Activated CD4-positive, CD25-positive, alpha-beta regulatory T cell treated with anti-CD3 and anti-CD28 coated beads, Interleukin-2, amount 50 U/mL, for 72 hours (primary cell): Measurements from ENCODE around the gene PGGHG.

ENCODE experiments used
- DNase-seq: peaks from one replicate; pipeline ENCODE4 v3.0.0; 2021

PGGHG gene

DNA sequence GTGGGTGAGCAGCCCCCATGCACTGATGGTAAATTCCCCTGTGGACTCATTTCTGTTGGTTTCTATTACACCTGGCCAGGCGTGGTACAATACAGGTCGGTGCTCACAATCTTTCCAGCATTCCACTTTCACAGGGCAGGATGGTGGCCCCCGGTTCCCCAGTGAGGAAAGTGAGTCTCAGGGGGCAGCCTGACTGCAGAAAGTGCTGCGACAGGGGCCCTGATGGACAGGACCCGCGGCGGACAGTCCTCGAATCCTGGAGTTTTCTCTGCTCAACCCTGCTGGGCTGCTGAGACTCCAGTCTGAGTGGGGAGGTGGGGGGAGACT is 3.1 kb upstream of the PGGHG start:
- DNase-seq: peak; percentile 23

DNA sequence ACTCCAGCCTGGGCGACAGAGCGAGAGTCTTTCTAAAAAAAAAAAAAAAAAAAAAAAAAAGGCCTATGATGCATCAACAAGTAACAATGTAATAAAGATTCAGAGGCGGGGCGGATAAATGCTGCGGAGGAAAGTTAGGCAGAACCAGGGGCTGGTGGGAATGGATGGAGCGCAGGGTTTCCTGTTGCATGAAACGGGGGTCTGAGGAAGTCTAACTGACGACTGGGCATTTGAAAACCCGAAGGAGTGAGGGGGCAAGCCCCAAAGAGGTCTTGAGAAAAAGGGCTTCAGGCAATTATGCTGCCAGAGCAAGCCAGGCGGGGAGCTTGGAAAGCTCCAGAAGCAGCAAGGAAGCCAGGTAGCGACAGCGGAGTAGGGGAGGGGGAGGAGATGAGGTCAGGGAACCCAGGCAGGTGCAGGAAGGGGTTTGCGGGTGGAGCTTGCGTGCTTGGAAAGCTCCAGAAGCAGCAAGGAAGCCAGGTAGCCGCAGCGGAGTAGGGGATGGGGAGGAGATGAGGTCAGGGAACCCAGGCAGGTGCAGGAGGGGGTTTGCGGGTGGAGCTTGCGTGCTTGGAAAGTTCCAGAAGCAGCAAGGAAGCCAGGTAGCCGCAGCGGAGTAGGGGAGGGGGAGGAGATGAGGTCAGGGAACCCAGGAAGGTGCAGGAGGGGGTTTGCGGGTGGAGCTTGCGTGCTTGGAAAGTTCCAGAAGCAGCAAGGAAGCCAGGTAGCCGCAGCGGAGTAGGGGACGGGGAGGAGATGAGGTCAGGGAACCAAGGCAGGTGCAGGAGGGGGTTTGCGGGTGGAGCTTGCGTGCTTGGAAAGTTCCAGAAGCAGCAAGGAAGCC is 1.7 kb upstream of the PGGHG start:
- peak; percentile 42 for DNase-seq

- peak; percentile 49 for DNase-seq
These were observed 977 bp upstream of the PGGHG start for GRCh38 chr11:287821-288477.

- DNase-seq: peak; percentile 30
These were observed 429 bp downstream of the PGGHG start for GRCh38 chr11:289398-289711.

DNA sequence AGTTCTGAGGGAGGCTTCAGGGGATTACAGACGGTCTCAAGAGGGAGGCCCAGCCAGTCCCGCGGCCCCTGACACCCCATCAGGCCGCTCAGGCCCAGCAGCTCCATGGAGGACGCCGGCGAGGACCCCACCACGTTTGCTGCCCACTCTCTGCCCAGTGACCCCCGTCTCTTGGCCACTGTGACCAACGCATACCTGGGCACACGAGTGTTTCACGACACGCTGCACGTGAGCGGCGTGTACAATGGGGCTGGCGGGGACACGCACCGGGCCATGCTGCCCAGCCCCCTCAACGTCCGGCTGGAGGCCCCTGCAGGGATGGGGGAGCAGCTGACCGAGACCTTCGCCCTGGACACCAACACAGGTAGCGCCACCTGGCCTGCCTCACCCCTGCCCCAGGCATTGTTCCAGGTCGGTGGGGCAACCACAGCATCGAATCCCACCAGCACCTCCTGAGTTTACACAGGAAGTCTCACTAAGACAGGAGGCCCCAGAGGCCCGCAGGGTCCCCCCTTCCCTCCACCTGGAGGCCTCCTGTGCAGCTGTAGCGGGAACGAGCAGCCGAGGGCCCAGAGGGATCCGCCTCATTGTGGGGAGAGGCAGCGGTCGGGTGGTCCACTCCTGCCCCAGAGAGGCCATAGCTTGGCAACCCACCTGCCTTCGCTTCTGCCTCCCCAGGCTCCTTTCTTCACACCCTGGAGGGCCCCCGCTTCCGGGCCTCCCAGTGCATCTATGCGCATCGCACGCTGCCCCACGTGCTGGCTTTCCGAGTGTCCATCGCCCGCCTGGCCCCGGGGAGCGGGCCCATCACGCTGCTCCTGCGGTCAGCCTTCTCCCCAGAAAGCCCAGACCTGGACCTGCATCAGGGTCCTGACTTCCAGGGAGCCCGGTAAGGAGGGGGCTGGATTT is 1.0 kb downstream of the PGGHG start:
- peak; percentile 30 for DNase-seq

- no peak for DNase-seq
These were observed 1.8 kb downstream of the PGGHG start for GRCh38 chr11:290621-291231.

DNA sequence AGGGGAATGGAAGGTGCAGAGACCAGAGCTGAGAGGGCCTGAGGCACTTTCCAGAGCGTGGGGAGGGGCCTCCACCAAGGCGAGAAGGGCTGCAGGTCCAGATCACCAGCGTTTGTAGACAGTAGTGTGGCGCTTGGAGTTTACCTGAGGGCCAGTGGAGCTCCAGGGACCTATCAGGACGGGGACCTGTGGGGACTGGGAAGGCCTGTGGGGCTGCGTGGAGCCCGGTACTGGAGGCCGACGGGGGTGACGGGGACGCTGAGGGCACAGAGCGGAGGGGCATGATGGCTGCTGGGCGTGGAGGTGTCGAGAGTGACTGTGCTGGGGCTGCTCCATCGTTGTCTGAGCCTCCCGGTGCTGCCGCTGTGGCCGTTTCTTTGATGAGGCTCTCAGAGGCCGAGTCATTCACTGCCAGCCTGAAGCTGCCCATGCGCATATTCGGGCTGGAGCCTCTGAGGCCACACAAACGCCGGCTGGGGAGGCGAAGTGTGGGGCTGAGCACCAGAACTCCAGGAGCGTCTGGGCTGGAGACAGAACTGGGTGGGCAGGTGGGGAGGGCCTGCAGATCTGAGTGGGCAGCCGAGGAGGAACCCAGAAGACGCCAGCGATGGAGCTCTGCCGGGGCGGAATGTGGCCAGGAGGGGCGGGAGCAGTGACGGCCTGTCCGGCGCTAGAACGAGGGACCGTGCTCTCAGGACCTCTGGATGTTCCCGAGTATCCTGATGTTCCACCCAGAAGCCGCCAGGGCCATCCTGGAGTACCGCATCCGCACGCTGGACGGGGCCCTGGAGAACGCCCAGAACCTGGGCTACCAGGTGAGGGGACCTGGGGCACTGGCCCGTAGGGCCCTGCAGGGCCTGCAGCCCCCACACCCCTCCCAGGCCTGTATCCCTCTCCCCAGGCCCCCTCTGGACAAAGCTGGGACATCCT is 2.6 kb downstream of the PGGHG start:
- no peak for DNase-seq

DNA sequence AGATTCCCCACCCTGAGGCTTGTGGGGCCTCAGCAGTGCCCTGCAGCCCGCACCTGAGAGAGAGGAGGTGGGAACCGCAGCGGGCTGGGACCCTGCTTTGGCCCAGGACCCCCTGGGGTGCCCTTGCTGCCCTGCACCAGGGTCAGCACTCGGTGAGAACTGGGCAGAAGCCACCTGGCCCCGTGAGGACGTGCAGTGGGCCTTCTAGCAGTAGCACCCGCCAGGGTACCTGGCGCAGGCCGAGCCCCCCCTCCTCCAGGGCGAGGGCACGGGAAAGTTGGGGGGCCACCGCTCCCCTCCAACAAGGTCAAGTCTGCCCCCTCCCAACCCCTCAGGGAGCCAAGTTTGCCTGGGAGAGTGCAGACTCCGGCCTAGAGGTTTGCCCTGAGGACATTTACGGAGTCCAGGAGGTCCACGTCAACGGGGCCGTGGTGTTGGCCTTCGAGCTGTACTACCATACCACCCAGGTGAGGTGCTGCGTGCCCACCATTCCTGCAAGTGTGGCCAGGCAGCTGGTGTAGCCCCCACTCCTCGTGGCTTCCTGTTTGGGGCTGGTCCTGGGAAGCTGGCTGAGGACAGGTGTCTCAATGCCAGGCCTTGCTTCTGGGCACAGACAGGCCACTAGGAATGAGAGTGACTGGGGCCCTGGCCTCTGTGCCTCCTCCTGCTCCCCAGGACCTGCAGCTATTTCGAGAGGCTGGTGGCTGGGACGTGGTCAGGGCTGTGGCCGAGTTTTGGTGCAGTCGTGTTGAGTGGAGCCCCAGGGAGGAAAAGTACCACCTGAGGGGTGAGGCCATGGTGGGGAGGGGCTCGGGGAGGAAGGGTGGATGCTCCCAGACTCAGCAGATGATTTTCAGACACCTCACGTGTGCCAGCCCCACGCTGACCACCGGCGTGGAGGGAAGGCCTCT is 3.5 kb downstream of the PGGHG start:
- DNase-seq: no peak

GRCh38 chr11:293271-293851 is 4.4 kb downstream of the PGGHG start:
- no peak for DNase-seq

DNA sequence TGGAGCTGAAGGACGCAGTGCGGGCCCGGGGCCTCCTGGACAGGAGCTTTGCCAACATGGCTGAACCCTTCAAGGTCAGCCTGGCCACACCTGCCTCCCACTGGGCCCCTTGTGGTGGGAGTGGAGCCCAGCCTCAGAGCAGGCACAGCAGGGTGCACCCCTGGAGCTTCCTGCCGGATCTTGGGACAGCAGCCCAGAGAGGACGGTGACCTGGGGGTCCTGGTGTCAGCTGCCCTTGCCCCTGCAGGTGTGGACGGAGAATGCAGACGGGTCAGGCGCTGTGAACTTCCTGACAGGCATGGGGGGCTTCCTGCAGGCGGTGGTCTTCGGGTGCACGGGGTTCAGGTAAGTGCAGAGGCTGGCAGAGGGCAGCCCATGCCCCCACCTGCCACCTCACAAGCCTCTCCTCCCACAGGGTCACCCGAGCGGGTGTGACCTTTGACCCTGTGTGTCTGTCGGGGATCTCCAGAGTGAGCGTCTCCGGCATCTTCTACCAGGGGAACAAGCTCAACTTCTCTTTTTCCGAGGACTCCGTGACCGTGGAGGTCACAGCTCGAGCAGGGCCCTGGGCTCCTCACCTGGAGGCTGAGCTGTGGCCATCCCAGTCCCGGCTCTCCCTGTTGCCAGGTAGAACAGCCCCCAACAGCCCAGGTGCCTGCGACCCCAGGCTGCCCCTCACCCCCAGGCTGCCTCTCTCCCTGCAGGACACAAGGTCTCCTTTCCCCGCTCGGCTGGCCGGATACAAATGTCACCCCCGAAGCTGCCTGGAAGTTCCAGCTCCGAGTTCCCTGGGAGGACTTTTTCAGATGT is 5.1 kb downstream of the PGGHG start:
- DNase-seq: no peak

- DNase-seq: no peak
These were observed 5.9 kb downstream of the PGGHG start for GRCh38 chr11:294780-295179.

DNA sequence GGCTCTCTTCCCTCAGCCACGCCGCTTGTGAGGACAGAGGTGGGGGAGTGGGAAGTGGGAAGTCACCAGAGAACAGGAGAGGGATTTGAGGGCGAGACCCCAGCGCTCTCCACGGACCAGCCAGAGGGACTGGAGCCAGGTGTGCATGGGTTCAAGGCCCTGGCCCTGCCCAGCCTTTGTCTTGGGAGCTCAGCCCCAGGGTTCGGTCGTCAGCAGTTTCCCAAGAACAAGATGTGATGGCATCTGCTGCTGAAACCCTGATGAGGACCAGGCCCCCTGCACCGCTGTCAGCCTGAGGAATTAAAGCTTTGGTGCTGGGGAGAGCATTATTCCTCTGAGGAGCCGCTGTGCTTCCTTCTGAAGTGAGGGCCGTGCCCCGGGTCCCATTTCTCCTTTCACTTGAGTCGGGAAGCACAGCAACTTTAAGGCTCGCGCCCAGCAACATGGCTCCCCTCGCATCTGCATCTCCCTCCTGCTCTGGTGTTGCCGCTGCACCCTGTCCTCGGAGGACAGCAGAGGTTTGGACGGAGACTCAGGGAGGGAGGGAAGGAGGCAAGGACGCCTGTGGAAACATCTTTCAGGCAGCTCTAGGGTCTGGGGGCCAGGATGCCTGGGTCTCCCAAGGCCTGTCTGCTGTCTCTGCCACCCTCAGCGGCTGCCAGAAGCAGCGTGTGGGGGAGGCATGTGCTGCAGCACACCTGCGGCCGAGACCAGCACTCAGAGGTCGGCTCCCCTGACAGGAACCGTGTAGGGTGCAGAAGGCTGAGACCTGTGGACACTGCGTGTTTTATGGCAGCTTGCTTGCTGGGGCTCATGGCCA is 6.6 kb downstream of the PGGHG start:
- no peak for DNase-seq

DNA sequence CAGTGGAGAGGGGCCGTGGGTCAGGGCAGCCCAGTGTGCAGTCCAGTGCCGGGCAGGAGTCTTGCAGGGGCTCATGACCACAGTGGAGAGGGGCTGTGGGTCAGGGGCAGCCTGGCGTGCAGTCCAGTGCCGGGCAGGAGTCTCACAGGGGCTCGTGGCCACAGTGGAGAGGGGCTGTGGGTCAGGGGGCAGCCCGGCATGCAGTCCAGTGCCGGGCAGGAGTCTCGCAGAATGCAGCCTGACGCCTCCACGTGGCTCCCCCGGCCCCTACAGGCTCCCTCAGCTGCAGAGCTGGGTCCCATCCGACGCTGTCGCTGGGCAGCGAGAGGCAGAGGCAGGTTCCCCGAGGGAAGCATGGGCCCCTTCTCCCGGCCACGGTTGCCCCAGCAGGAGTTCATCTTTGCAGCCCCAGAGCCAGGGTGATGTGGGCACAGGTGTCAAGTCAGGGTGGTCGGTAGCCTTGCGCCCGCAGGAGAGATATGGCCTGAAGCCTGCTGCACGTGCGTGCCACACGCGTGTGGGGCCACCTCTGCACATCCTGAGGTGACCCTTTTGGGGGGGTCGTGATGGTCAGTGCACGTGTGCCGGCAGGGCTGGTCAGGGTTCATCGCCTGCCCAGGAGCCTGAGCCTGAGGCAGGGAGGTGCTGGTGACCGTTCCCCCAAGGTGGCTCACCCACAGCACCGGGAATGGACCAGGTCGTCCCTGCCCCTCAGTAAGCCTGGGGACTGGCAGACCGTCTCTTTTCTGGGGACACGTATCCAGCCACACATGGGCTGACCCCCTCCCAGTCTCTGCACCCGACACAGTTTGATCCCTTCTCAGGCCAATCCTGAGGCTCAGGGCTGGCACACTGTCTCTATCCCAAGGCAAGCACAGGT is 7.5 kb downstream of the PGGHG start:
- DNase-seq: no peak

GRCh38 chr11:297051-297585 is 8.2 kb downstream of the PGGHG start:
- peak; percentile 33 for DNase-seq

GRCh38 chr11:297586-298405 is 8.9 kb downstream of the PGGHG start:
- DNase-seq: peak; percentile 56

DNA sequence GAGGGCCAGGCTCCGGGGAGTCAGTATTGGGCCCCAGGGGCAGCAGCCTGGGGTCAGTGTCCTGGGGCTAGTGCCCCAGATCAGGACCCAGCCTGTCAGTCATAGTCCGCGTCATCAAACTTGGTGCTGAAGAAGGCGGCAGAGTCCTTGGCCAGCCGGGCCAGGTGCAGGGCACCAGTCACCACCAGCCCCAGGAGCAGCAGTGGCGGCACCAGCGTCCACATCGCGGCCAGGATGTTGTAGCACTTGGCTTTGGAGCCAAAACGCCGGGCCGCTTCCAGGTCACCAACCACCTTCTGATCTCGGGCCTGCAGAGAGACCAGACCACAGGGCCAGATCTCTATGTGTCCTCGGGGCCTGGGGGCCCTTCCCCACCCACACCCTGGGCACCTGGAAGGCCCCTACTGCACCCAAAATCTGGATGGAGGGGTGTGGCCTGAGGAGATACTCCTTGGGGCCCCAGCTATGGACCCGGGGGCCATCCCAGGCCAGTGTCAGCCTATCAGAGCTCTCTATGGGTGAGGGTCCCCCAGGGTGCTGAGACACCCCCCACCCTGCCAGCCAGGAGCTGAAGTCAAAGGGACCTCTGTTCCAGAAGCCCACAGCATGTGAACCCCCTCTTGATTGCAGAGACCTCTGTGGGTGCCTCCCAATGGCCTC is 9.6 kb downstream of the PGGHG start:
- peak; percentile 32 for DNase-seq
